Measurements from ENCODE around the gene CENPI. TPM values are rescaled to one million over a fixed set of nuclear protein-coding genes. Genes with fewer than 3 reads are reported as not detected.
A peak's percentile ranks its signal among the peaks of the same experiment; 100 is the strongest.
"Not testable (repeated sequence)": the region's sequence is repeated elsewhere in the genome, so short reads cannot be mapped to it uniquely, and the experiment has no call there.

The CENPI gene, protein sequence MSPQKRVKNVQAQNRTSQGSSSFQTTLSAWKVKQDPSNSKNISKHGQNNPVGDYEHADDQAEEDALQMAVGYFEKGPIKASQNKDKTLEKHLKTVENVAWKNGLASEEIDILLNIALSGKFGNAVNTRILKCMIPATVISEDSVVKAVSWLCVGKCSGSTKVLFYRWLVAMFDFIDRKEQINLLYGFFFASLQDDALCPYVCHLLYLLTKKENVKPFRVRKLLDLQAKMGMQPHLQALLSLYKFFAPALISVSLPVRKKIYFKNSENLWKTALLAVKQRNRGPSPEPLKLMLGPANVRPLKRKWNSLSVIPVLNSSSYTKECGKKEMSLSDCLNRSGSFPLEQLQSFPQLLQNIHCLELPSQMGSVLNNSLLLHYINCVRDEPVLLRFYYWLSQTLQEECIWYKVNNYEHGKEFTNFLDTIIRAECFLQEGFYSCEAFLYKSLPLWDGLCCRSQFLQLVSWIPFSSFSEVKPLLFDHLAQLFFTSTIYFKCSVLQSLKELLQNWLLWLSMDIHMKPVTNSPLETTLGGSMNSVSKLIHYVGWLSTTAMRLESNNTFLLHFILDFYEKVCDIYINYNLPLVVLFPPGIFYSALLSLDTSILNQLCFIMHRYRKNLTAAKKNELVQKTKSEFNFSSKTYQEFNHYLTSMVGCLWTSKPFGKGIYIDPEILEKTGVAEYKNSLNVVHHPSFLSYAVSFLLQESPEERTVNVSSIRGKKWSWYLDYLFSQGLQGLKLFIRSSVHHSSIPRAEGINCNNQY
- total RNA-seq = 0.27 TPM
- long read RNA-seq = 0 reads

DNA sequence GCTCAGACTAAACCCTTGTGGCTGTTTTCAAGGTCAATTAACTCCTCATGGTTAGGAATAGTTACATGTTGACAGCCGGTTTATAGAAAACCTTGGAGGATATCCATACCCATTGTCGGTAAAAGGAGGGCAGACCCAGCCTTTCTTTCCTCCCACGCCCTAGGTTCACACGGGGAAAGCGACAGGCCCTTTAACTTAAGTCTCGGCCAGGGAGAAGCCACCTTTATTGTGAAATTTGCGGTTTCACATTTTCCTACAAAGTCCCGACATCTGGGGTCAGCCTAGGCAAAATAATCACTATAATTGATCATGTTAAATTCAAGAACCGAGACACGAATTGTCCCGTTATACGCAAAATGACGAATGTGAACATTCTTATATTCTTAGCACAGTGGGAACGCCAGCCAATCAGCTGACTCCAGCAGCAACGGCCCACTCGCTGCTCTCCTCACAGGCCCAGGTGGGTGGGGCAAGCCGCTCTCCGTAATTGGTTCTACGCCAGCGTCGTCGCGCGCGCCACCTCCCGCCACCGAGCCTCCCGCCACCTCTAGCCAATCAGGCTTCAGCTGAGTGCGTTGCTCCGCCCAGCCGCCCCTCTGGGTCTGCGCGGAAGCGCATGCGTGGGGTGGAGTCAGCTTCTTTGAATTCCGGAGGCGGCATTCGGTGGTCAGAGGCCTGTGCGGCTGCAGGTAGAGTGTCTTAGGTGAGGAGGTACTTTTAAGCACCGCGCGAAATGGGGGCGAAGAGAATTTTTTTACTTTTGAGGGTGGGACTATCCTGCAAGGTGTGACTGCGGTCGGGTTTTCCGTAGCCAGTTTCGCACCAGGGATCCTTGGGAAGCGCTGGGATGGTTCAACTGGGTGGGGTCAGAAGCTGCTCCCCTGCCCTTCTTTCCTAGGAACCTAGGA, at the start of gene CENPI:
TSS of gene CENPI (plus strand) at position 659 of the 908 bp plus-strand sequence. CDS start 2,867 bp downstream, outside the sequence.
- no peaks in the 10 kb centered on the region for H3K27me3 ChIP-seq (ENCODE audit: low read depth)
- peak; percentile 92 for DNase-seq
- H3K4me1 ChIP-seq = peaks cover 4% of the 10 kb centered on the region
- no peaks in the 10 kb centered on the region for H3K36me3 ChIP-seq
- no peaks in the 10 kb centered on the region for H3K9me3 ChIP-seq (replicated peaks)
- H3K27ac ChIP-seq (replicated peaks) = peak within 1 kb of the TSS; percentile 83
- H3K4me3 ChIP-seq = peak within 1 kb of the TSS; percentile 65
- TF ChIP-seq, protein P1, sequence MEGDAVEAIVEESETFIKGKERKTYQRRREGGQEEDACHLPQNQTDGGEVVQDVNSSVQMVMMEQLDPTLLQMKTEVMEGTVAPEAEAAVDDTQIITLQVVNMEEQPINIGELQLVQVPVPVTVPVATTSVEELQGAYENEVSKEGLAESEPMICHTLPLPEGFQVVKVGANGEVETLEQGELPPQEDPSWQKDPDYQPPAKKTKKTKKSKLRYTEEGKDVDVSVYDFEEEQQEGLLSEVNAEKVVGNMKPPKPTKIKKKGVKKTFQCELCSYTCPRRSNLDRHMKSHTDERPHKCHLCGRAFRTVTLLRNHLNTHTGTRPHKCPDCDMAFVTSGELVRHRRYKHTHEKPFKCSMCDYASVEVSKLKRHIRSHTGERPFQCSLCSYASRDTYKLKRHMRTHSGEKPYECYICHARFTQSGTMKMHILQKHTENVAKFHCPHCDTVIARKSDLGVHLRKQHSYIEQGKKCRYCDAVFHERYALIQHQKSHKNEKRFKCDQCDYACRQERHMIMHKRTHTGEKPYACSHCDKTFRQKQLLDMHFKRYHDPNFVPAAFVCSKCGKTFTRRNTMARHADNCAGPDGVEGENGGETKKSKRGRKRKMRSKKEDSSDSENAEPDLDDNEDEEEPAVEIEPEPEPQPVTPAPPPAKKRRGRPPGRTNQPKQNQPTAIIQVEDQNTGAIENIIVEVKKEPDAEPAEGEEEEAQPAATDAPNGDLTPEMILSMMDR (IDR thresholded peaks at IDR 0.05; ENCODE audit: borderline replicate concordance) = no peak
- intact Hi-C loops (cut with micrococcal nuclease) = no loop called here

GRCh38 chrX:101051153-101051548, 46.9 kb upstream of the CENPI start:
- Histone ChIP-seq H3K4me3 (peak overlapping the region; percentile 76), H3K27ac (replicated peaks) (peak overlapping the region; percentile 92), H3K36me3 (no peaks in the 10 kb centered on the region), H3K9me3 (replicated peaks) (no peaks in the 10 kb centered on the region), H3K27me3 (ENCODE audit: low read depth) (no peaks in the 10 kb centered on the region), H3K4me1 (peaks cover 7% of the 10 kb centered on the region)
- intact Hi-C loops (cut with micrococcal nuclease) = no loop called here
- DNase-seq = no peak
- TF ChIP-seq, protein P1 (IDR thresholded peaks at IDR 0.05; ENCODE audit: borderline replicate concordance) = no peak

DNA sequence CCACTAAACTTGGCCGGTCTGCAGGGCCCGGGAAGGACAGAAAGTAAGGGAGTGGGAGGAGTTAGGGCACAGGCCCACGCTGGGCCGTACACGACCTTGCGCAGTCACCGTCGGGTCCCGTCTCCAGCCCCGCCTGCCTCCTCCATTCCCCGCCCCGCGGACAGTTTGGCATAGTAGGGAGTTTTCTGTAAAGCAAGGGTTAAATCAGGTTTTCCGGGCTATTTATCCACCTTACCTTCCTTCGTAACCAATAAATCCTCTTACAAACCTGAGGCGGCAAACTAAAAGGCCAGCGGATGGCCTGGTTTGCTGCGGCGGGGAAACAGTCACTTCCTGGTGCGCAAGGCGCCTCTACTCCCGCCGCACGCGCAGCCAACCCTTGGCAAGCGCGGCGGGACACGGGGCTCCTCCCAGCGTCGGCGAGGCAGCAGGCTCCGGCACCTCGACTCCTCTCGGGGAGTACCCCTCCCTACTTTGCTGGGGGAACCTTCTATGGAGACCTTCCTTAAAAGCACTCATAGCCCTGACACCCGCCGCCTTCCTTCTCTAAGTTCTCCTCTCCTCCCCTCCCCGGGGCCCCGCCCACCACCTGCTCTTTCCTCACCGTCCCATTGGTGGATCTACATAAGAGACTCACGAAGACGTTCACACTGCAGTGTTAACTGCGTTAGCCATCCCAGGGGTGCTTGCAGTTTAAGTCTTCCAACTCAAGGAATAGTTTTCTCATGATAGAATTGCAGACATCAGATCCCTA, 46.3 kb upstream of the CENPI start, which contains the start of gene TRMT2B:
TSS of gene TRMT2B (minus strand) at position 563 of the 754 bp plus-strand sequence. CDS start 9,822 bp downstream, outside the sequence.
- H3K9me3 ChIP-seq (replicated peaks) = no peaks in the 10 kb centered on the region
- DNase-seq = peak; percentile 79
- H3K4me1 ChIP-seq = peaks cover 7% of the 10 kb centered on the region
- intact Hi-C loops (cut with micrococcal nuclease) = no loop called here
- peak within 1 kb of the TSS; percentile 76 for H3K4me3 ChIP-seq
- no peaks in the 10 kb centered on the region for H3K36me3 ChIP-seq
- H3K27me3 ChIP-seq (ENCODE audit: low read depth) = no peaks in the 10 kb centered on the region
- H3K27ac ChIP-seq (replicated peaks) = peak within 1 kb of the TSS; percentile 92
- TF ChIP-seq, protein P1 (IDR thresholded peaks at IDR 0.05; ENCODE audit: borderline replicate concordance) = no peak

DNA sequence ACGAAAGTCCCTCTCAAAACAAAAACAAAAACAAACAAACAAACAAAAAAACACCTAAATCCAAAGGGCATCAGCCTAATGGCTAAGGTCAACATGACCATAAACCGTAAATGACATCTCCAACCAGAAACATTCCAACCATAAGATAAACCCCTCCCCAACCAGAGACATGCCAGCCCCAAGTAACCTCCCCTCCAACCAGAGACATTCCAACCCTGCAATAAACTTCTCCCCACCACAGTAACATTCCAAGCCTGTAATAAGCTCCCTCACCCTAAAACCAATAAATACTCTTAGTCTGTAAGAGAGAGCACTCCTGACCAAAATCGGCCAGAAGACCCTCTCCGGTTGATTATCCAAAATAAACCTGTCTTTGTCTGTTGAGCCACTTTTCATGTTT, 41.5 kb upstream of the CENPI start:
- intact Hi-C loops (cut with micrococcal nuclease) = not testable (repeated sequence)

GRCh38 chrX:101057093-101057714, 40.8 kb upstream of the CENPI start:
- DNase-seq = no peak
- Histone ChIP-seq H3K36me3 (no peaks in the 10 kb centered on the region), H3K27ac (replicated peaks) (no peak overlapping the region), H3K27me3 (ENCODE audit: low read depth) (no peaks in the 10 kb centered on the region), H3K9me3 (replicated peaks) (no peaks in the 10 kb centered on the region), H3K4me1 (no peaks in the 10 kb centered on the region), H3K4me3 (no peak overlapping the region)
- TF ChIP-seq, protein P1 (IDR thresholded peaks at IDR 0.05; ENCODE audit: borderline replicate concordance) = no peak
- intact Hi-C loops (cut with micrococcal nuclease) = no loop called here

More for the DNA sequence above, 41.5 kb upstream of the CENPI start:
- not testable (repeated sequence) for H3K27ac ChIP-seq (replicated peaks); H3K4me1 ChIP-seq; H3K36me3 ChIP-seq; H3K27me3 ChIP-seq (ENCODE audit: low read depth); DNase-seq; H3K4me3 ChIP-seq; H3K9me3 ChIP-seq (replicated peaks)
